ENCODE measurements around the gene MMD2.
"Not testable (repeated sequence)": the region's sequence is repeated elsewhere in the genome, so short reads cannot be mapped to it uniquely, and the experiment has no call there.

The MMD2 gene

DNA sequence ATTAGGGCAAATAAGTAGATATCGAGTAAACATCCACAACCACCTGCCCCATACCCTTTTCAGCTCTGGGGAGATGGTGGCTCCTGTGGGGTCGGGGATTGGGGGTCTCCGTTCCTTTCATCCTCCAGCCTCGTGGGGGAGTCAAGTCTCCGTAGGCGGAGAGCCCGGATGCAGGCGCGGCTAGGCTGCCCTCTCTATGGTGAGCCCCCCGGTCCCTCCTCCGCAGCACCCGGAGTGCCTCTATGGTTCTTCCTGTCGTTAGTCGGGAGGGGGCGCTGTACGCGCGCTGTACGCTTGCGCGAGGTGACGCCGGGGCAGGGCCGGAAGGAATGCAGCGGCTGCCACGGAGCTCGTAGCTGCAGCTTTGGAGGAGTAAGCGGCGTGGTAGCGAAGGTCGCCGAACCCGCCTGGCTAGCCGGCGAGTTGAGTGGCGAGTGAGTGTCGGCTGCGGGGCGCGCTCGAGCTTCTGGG is 14.8 kb upstream of the MMD2 start:
- Histone ChIP-seq H3K9me3 (no peaks in the 10 kb centered on the region), H3K27me3 (no peaks in the 10 kb centered on the region), H3K4me1 (no peaks in the 10 kb centered on the region), H3K36me3 (peaks cover 25% of the 10 kb centered on the region), H3K4me3 (ENCODE audit: low read depth, low read length) (peak overlapping the region; percentile 83)
- peak; percentile 96 for DNase-seq
- TF ChIP-seq, protein P1, sequence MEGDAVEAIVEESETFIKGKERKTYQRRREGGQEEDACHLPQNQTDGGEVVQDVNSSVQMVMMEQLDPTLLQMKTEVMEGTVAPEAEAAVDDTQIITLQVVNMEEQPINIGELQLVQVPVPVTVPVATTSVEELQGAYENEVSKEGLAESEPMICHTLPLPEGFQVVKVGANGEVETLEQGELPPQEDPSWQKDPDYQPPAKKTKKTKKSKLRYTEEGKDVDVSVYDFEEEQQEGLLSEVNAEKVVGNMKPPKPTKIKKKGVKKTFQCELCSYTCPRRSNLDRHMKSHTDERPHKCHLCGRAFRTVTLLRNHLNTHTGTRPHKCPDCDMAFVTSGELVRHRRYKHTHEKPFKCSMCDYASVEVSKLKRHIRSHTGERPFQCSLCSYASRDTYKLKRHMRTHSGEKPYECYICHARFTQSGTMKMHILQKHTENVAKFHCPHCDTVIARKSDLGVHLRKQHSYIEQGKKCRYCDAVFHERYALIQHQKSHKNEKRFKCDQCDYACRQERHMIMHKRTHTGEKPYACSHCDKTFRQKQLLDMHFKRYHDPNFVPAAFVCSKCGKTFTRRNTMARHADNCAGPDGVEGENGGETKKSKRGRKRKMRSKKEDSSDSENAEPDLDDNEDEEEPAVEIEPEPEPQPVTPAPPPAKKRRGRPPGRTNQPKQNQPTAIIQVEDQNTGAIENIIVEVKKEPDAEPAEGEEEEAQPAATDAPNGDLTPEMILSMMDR (IDR thresholded peaks at IDR 0.05; ENCODE audit: low read depth, low read length) = peak; percentile 80

DNA sequence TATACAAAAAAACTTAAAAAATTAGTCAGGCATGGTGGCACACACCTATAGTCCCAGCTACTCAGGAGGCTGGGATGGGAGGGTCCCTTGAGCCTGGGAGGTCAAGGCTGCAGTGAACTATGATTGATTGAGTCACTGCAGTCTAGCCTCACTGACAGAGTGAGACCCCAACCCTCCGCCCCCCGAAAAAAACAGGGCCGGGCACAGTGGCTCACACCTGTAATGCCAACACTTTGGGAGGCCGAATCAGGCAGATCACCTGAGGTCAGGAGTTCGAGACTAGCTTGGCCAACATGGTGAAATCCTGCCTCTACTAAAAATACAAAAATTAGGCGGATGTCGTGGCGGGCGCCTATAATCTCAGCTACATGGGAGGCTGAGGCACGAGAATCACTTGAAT is 13.5 kb upstream of the MMD2 start:
- H3K9me3 ChIP-seq; DNase-seq; H3K4me3 ChIP-seq (ENCODE audit: low read depth, low read length); H3K4me1 ChIP-seq; H3K27me3 ChIP-seq: not testable (repeated sequence)
- peaks cover 12% of the 10 kb centered on the region for H3K36me3 ChIP-seq

DNA sequence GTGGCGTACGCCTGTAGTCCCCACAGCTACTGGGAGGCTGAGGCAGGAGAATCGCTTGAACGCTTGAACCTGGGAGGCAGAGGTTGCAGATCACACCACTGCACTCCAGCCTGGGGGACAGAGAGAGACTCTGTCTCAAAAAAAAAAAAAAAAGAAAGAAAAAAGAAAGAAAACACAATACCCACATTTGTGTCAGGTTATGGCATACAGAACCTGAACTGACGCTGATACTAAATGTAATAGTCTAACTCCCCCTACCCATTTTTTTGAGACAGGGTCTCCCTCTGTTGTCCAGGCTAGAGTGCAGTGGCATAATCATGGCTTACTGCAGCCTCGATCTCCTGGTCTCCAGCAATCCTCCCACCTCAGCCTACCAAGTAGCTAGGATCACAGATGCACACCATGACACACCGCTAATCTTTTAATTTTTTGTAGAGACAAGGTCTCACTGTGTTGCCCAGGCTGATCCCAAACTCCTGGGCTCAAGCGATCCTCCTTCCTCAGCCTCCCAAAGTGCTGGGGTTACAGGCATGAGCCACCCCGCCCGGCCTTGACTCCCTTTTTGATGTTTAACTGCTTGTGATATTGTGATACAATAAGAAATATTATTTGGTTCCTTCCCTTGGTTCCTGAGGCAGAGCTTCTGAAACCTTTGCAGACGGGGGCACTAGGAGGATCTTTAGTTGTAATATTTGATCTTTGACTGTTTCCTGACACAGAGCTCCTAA is 6.5 kb upstream of the MMD2 start:
- 0 out of 2 replicates have a peak, but pooled peaks cover 3% of the 10 kb centered on the region for H3K27me3 ChIP-seq
- H3K4me1 ChIP-seq = no peaks in the 10 kb centered on the region
- H3K36me3 ChIP-seq = no peaks in the 10 kb centered on the region
- H3K9me3 ChIP-seq = no peaks in the 10 kb centered on the region
- no peak for DNase-seq
- TF ChIP-seq, protein P1 (IDR thresholded peaks at IDR 0.05; ENCODE audit: low read depth, low read length) = no peak
- H3K4me3 ChIP-seq (ENCODE audit: low read depth, low read length) = no peak overlapping the region

DNA sequence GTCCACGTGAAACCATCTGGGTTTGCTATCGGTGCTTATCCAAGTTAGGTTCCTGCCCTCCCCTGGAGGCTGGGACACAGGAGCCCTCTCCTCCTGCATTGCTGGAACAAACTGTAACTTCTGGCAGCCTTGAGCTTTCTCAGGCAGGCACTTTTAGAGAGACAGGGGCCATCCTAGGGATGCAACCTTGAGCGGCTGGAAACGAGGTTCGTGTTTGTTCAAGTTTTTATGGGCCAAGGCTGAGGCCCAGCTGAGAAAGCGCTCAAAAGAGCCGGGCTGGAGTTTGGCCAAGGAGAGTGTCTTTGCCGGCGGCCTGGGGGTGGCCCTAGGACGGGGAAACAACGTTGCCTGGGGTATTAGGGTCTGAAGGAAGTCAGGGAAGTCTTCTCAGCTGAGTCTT is 5.5 kb upstream of the MMD2 start:
- Histone ChIP-seq H3K4me1 (no peaks in the 10 kb centered on the region), H3K4me3 (ENCODE audit: low read depth, low read length) (no peak overlapping the region), H3K9me3 (no peaks in the 10 kb centered on the region), H3K36me3 (no peaks in the 10 kb centered on the region), H3K27me3 (0 out of 2 replicates have a peak, but pooled peaks cover 3% of the 10 kb centered on the region)
- TF ChIP-seq, protein P1 (IDR thresholded peaks at IDR 0.05; ENCODE audit: low read depth, low read length) = no peak
- DNase-seq = no peak

DNA sequence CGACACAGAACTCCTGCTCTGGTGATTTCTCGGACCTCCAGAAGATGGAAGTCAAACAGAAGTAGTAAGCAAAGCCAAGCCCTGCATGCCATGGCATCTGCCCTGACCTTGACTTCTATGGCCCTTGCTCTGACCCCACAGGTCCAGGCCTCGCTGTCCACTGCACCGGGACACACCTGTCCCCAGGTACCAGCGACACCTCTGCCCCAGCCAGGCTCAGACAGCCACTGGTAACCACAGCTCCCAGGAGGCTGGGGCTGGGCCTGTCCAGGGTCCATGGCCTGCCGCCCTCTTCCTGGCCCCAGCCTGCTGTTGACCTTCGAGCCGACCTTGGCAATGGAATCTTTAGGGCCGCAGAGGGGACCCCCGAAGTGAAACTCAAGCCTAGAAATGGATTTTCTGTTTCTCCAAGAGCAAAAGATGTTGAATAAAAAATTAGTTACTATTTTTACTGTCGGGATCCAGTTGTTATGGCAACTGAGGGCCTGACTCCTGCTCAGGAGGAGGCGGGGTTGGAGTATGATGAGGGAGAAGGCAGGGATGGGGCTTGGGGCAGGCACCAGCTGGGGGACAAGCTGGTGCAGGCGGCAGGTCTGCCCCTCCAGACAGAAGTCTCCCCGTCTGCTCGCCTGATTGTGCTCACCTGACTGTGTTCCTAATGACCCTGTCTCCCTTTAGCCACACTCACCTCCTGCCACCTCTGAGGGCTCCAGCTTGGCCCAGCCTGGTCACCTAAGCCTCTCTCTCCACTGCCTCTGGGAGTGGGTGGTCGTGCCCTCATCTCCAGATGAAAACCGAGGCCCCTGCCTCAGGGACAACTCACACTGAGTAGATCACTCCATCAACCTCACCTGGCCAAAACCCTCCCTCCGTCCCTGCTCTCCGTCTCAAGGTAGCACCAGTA is 4.1 kb upstream of the MMD2 start:
- TF ChIP-seq, protein P1 (IDR thresholded peaks at IDR 0.05; ENCODE audit: low read depth, low read length) = no peak
- no peaks in the 10 kb centered on the region for H3K36me3 ChIP-seq
- no peak overlapping the region for H3K4me3 ChIP-seq (ENCODE audit: low read depth, low read length)
- no peak for DNase-seq
- H3K4me1 ChIP-seq = no peaks in the 10 kb centered on the region
- peaks cover 11% of the 10 kb centered on the region for H3K27me3 ChIP-seq
- no peaks in the 10 kb centered on the region for H3K9me3 ChIP-seq

DNA sequence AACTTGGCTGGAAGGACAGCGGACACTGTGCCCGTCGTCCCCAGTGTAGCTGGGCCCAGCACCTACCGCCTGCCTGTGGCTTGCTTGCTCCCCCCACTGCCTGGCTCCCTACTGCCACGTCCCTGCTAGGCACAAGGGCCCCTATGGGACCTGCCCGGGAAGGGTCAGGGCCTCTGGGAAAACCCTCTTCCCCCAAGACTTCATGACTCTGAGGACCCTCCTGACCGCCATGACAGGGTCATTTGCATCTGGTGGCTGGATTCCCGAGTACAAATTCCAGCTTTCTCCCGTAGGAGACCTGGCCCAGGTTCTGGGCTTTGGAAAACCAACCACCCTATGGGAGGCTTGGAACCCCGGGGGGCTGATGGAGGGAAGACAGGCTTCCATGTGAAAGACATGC is 1.4 kb upstream of the MMD2 start:
- no peak for DNase-seq
- Histone ChIP-seq H3K4me1 (no peaks in the 10 kb centered on the region), H3K9me3 (no peaks in the 10 kb centered on the region), H3K27me3 (peaks cover 16% of the 10 kb centered on the region), H3K4me3 (ENCODE audit: low read depth, low read length) (no peak overlapping the region), H3K36me3 (no peaks in the 10 kb centered on the region)
- TF ChIP-seq, protein P1 (IDR thresholded peaks at IDR 0.05; ENCODE audit: low read depth, low read length) = peak; percentile 32; the same call in 1 of the 2 replicates
